Cardiac muscle cell (in vitro differentiated cells and primary cell): ENCODE data around the gene PINLYP. TPM values are rescaled to one million over a fixed set of nuclear protein-coding genes. Genes with fewer than 3 reads are reported as not detected.
"Not testable (repeated sequence)": the region's sequence is repeated elsewhere in the genome, so short reads cannot be mapped to it uniquely, and the experiment has no call there.

Experiments
- DNase-seq, 2 donors: peaks; one replicate each; pipeline versions ENCODE4 v3.0.0 to v3.0.0-alpha.2; 2010 to 2017; ENCODE audit warnings: low read depth in 1 of 2, low spot score in 1 of 2
- H3K27ac ChIP-seq: fragments of 200-600 bp; sonication (generic); 2 replicates; pipeline ENCODE4 v1.5.1; 2016
- H3K27me3 ChIP-seq: fragments of 200-600 bp; sonication (generic); 2 replicates; pipeline ENCODE4 v1.6.0; 2016; ENCODE audit warnings: control low read depth
- H3K36me3 ChIP-seq: fragments of 200-600 bp; sonication (generic); 2 replicates; pipeline ENCODE4 v1.5.1; 2016; ENCODE audit warnings: control low read depth
- H3K4me1 ChIP-seq: fragments of 200-600 bp; sonication (generic); 2 replicates; pipeline ENCODE4 v1.8.1; 2017; ENCODE audit warnings: low read depth, mild to moderate bottlenecking, mixed run types
- H3K4me3 ChIP-seq: fragments of 200-600 bp; sonication (generic); 2 replicates; pipeline ENCODE4 v1.5.1; 2016; ENCODE audit warnings: mild to moderate bottlenecking
- H3K9me3 ChIP-seq: fragments of 200-600 bp; sonication (generic); 2 replicates; pipeline ENCODE4 v1.5.1; 2017; ENCODE audit warnings: low read depth, mild to moderate bottlenecking, control low read depth
- polyA plus RNA-seq: library from polyadenylated mRNA; unstranded; fragments of >200 nt; fragmentation: Nextera tagmentation; extraction: Ambion mirVana; gene quantifications from 2 replicates; pipeline ENCODE4 v1.2.1, GENCODE V29; 2016
- total RNA-seq: library from RNA; depleted of rRNA; stranded (reverse); fragments of >200 nt; gene quantifications from 2 replicates; pipeline ENCODE4 v1.2.3, GENCODE V29; 2016
- TF ChIP-seq, protein P1 (sequence below): IDR thresholded peaks from 2 replicates; pipeline ENCODE4 v1.5.1; 2012; ENCODE audit warnings: low read depth, mild to moderate bottlenecking, low read length

The PINLYP gene
- total and polyA plus RNA-seq, 2 experiments from 2014 or later = 8.7 to 12.1 TPM

DNA sequence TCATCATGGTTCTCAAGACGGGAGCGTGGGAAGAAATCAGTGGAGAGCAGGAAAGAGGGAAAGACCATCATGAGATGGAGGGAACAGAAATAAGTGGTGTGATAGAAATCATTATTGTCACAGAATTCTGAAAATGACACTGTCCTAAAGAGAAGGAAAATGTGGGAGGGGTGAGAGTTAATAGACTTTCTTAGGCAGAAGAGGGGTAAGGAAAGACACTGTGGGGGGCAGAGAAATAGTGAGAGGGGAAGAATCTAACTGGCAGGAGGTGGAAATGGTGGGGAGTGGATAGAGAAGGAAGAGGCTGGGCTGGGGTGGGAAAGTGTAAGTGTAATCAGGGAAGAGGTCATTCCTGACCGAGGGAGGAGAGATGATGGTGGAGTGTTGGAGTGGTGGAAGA lies 3.2 kb downstream of the PINLYP start:
- H3K27ac ChIP-seq = no peak overlapping the region
- TF ChIP-seq, protein P1, sequence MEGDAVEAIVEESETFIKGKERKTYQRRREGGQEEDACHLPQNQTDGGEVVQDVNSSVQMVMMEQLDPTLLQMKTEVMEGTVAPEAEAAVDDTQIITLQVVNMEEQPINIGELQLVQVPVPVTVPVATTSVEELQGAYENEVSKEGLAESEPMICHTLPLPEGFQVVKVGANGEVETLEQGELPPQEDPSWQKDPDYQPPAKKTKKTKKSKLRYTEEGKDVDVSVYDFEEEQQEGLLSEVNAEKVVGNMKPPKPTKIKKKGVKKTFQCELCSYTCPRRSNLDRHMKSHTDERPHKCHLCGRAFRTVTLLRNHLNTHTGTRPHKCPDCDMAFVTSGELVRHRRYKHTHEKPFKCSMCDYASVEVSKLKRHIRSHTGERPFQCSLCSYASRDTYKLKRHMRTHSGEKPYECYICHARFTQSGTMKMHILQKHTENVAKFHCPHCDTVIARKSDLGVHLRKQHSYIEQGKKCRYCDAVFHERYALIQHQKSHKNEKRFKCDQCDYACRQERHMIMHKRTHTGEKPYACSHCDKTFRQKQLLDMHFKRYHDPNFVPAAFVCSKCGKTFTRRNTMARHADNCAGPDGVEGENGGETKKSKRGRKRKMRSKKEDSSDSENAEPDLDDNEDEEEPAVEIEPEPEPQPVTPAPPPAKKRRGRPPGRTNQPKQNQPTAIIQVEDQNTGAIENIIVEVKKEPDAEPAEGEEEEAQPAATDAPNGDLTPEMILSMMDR = no peak
- no peaks in the 10 kb centered on the region for H3K9me3 ChIP-seq
- no peaks in the 10 kb centered on the region for H3K36me3 ChIP-seq
- DNase-seq = no peak
- H3K4me1 ChIP-seq = peaks cover 7% of the 10 kb centered on the region
- no peak overlapping the region for H3K4me3 ChIP-seq
- no peaks in the 10 kb centered on the region for H3K27me3 ChIP-seq

DNA sequence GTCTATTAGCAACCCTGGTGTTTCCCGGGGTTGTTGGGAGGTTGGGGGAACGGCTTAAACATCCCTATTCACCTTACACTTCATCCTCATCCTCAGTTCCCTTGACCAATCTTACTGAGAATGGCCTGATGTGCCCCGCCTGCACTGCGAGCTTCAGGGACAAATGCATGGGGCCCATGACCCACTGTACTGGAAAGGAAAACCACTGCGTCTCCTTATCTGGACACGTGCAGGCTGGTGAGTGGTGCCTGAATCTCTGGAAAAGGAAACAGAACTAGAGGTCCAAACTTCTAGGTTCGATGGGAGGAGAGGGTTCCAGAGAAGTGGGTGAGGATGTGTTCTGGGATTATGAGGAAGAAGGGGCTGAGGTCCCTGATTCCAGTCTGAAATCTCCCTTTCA lies 5.9 kb downstream of the PINLYP start:
- no peaks in the 10 kb centered on the region for H3K27me3 ChIP-seq
- no peak overlapping the region for H3K4me3 ChIP-seq

DNA sequence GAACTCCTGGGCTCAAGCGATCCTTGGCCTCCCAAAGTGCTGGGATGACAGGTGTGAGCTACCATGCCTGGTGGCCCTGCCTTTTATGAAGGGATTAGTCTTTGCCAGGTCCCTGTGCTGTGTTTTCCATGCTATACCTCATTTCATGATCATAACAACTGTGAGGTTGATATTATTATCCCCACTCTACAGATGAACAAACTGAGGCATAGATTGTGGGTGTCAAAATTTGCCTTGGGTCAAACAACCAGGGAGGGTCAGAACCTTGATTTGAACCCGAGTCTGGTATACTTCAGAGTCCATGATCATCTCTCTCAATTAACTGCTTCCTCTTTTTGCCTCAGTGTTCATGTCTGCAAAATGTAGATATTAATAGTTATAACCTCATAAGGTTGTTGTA lies 6.9 kb downstream of the PINLYP start:
- no peak overlapping the region for H3K4me3 ChIP-seq
- H3K9me3 ChIP-seq = no peaks in the 10 kb centered on the region
- DNase-seq = no peak

More for the DNA sequence above, 5.9 kb downstream of the PINLYP start:
- no peaks in the 10 kb centered on the region for H3K9me3 ChIP-seq
- DNase-seq = no peak
- TF ChIP-seq, protein P1 = no peak
- H3K36me3 ChIP-seq = no peaks in the 10 kb centered on the region
- H3K4me1 ChIP-seq = peaks cover 7% of the 10 kb centered on the region
- peak overlapping the region; percentile 28 for H3K27ac ChIP-seq

DNA sequence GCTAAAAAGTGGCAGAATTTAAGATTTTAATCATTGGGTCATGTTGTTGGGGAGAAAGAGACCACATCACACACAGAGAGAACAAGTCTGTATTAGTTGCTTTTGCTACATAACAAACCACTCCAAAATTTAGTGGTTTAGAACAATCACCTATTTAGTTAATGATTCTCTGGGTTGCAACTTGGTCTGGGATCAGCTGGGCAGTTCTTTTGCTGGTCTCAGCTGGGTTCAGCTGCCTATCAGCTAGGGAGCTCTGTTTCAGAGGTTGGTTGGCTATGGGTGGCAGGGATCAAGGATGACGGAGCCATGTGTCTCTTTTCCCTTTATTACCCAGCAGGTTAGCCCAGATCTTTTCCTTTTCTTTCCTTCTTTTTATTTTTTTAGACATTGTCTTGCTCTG lies 8.9 kb downstream of the PINLYP start:
- no peak overlapping the region for H3K4me3 ChIP-seq
- TF ChIP-seq, protein P1 = no peak
- H3K27me3 ChIP-seq = no peaks in the 10 kb centered on the region
- H3K27ac ChIP-seq = no peak overlapping the region
- peaks cover 7% of the 10 kb centered on the region for H3K4me1 ChIP-seq
- H3K9me3 ChIP-seq = no peaks in the 10 kb centered on the region
- no peak for DNase-seq
- H3K36me3 ChIP-seq = peaks cover 4% of the 10 kb centered on the region

More for the DNA sequence above, 6.9 kb downstream of the PINLYP start:
- H3K27ac ChIP-seq = no peak overlapping the region
- H3K36me3 ChIP-seq = peaks cover 4% of the 10 kb centered on the region
- TF ChIP-seq, protein P1 = no peak
- H3K27me3 ChIP-seq = no peaks in the 10 kb centered on the region
- peaks cover 7% of the 10 kb centered on the region for H3K4me1 ChIP-seq

GRCh38 chr19:43586346-43586745 lies 10.7 kb downstream of the PINLYP start:
- Histone ChIP-seq H3K27ac (no peak overlapping the region), H3K9me3 (no peaks in the 10 kb centered on the region), H3K4me1 (no peaks in the 10 kb centered on the region), H3K27me3 (no peaks in the 10 kb centered on the region), H3K36me3 (peaks cover 4% of the 10 kb centered on the region), H3K4me3 (no peak overlapping the region)
- TF ChIP-seq, protein P1 = no peak
- DNase-seq = no peak

- H3K4me1 ChIP-seq, H3K36me3 ChIP-seq, H3K9me3 ChIP-seq, H3K27me3 ChIP-seq, H3K27ac ChIP-seq, H3K4me3 ChIP-seq, DNase-seq: not testable (repeated sequence)
These were observed 11.4 kb downstream of the PINLYP start for GRCh38 chr19:43587029-43587428.
